ENCODE results near the gene RHBDL1.

Gene RHBDL1

DNA sequence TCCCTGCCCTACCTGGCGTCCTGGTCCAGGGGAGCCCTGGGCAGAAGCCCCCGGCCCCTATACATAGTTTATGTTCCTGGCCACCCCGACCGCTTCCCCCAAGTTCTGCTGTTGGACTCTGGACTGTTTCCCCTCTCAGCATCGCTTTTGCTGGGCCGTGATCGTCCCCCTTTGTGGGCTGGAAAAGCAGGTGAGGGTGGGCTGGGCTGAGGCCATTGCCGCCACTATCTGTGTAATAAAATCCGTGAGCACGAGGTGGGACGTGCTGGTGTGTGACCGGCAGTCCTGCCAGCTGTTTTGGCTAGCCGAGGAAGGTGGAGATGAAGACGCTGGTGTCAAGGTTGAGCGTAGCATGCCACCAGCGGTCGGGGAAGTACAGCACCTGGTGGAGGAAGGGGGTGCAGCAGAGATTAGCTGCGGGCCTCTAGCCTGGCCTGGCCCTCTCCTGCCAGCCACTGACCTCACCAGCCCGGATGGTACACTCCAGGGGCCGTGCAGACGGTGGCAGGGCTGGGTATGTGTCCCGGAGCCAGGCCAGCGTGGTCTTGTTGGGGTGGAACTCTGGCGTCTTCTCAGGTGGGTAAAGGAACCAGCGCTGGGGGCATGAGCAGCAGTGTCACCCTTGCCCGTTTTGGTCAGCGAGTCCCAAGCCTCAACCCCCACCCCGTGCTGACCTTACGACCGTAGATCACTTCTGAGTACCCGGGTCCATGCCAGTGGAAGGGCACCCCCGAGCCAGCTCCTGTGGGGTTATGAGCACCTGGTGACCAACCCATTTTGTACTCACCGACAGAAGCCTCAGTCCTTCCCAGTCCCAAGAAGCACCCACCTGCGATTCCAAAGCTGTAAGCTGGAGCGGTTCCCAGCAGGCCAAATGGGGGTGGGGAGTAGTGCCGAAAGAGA, 7.3 kb downstream of the RHBDL1 start (continued):
- peak; percentile 38 for TF ChIP-seq ZBTB17 (tag by site-specific recombination; IDR thresholded peaks at IDR 0.05)
- TF ChIP-seq, protein P1, sequence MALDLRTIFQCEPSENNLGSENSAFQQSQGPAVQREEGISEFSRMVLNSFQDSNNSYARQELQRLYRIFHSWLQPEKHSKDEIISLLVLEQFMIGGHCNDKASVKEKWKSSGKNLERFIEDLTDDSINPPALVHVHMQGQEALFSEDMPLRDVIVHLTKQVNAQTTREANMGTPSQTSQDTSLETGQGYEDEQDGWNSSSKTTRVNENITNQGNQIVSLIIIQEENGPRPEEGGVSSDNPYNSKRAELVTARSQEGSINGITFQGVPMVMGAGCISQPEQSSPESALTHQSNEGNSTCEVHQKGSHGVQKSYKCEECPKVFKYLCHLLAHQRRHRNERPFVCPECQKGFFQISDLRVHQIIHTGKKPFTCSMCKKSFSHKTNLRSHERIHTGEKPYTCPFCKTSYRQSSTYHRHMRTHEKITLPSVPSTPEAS (tag by site-specific recombination; IDR thresholded peaks at IDR 0.05), result no peak
- TF ChIP-seq, protein P2, sequence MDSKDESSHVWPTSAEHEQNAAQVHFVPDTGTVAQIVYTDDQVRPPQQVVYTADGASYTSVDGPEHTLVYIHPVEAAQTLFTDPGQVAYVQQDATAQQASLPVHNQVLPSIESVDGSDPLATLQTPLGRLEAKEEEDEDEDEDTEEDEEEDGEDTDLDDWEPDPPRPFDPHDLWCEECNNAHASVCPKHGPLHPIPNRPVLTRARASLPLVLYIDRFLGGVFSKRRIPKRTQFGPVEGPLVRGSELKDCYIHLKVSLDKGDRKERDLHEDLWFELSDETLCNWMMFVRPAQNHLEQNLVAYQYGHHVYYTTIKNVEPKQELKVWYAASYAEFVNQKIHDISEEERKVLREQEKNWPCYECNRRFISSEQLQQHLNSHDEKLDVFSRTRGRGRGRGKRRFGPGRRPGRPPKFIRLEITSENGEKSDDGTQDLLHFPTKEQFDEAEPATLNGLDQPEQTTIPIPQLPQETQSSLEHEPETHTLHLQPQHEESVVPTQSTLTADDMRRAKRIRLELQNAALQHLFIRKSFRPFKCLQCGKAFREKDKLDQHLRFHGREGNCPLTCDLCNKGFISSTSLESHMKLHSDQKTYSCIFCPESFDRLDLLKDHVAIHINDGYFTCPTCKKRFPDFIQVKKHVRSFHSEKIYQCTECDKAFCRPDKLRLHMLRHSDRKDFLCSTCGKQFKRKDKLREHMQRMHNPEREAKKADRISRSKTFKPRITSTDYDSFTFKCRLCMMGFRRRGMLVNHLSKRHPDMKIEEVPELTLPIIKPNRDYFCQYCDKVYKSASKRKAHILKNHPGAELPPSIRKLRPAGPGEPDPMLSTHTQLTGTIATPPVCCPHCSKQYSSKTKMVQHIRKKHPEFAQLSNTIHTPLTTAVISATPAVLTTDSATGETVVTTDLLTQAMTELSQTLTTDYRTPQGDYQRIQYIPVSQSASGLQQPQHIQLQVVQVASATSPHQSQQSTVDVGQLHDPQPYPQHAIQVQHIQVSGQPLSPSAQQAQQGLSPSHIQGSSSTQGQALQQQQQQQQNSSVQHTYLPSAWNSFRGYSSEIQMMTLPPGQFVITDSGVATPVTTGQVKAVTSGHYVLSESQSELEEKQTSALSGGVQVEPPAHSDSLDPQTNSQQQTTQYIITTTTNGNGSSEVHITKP (tag by site-specific recombination; IDR thresholded peaks at IDR 0.05), result peak; percentile 91
- TF ChIP-seq, protein P3, sequence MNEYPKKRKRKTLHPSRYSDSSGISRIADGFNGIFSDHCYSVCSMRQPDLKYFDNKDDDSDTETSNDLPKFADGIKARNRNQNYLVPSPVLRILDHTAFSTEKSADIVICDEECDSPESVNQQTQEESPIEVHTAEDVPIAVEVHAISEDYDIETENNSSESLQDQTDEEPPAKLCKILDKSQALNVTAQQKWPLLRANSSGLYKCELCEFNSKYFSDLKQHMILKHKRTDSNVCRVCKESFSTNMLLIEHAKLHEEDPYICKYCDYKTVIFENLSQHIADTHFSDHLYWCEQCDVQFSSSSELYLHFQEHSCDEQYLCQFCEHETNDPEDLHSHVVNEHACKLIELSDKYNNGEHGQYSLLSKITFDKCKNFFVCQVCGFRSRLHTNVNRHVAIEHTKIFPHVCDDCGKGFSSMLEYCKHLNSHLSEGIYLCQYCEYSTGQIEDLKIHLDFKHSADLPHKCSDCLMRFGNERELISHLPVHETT (tag by site-specific recombination; IDR thresholded peaks at IDR 0.05), result no peak; the same call in 1 of the 2 replicates
- TF ChIP-seq GLIS1 (tag by site-specific recombination; IDR thresholded peaks at IDR 0.05), result no peak
- TF ChIP-seq ZNF621 (tag by site-specific recombination; IDR thresholded peaks at IDR 0.05), result no peak
- TF ChIP-seq, protein P4, sequence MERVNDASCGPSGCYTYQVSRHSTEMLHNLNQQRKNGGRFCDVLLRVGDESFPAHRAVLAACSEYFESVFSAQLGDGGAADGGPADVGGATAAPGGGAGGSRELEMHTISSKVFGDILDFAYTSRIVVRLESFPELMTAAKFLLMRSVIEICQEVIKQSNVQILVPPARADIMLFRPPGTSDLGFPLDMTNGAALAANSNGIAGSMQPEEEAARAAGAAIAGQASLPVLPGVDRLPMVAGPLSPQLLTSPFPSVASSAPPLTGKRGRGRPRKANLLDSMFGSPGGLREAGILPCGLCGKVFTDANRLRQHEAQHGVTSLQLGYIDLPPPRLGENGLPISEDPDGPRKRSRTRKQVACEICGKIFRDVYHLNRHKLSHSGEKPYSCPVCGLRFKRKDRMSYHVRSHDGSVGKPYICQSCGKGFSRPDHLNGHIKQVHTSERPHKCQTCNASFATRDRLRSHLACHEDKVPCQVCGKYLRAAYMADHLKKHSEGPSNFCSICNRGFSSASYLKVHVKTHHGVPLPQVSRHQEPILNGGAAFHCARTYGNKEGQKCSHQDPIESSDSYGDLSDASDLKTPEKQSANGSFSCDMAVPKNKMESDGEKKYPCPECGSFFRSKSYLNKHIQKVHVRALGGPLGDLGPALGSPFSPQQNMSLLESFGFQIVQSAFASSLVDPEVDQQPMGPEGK (tag by site-specific recombination; IDR thresholded peaks at IDR 0.05), result no peak
- no peak for TF ChIP-seq ZNF776 (tag by site-specific recombination; IDR thresholded peaks at IDR 0.05; ENCODE audit: borderline replicate concordance)
- TF ChIP-seq, protein P5, sequence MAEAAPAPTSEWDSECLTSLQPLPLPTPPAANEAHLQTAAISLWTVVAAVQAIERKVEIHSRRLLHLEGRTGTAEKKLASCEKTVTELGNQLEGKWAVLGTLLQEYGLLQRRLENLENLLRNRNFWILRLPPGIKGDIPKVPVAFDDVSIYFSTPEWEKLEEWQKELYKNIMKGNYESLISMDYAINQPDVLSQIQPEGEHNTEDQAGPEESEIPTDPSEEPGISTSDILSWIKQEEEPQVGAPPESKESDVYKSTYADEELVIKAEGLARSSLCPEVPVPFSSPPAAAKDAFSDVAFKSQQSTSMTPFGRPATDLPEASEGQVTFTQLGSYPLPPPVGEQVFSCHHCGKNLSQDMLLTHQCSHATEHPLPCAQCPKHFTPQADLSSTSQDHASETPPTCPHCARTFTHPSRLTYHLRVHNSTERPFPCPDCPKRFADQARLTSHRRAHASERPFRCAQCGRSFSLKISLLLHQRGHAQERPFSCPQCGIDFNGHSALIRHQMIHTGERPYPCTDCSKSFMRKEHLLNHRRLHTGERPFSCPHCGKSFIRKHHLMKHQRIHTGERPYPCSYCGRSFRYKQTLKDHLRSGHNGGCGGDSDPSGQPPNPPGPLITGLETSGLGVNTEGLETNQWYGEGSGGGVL (tag by site-specific recombination; IDR thresholded peaks at IDR 0.05), result no peak
- TF ChIP-seq BCL11B (tag by site-specific recombination; IDR thresholded peaks at IDR 0.05; ENCODE audit: low read depth), result peak; percentile 85; the same call in 1 of the 2 replicates
- TF ChIP-seq ZNF324 (tag by site-specific recombination; IDR thresholded peaks at IDR 0.05), result no peak
- TF ChIP-seq ZNF530 (tag by site-specific recombination; IDR thresholded peaks at IDR 0.05; ENCODE audit: low read depth), result no peak
- TF ChIP-seq ZNF654 (tag by site-specific recombination; IDR thresholded peaks at IDR 0.05; ENCODE audit: low read depth), result no peak
- TF ChIP-seq, protein P6, sequence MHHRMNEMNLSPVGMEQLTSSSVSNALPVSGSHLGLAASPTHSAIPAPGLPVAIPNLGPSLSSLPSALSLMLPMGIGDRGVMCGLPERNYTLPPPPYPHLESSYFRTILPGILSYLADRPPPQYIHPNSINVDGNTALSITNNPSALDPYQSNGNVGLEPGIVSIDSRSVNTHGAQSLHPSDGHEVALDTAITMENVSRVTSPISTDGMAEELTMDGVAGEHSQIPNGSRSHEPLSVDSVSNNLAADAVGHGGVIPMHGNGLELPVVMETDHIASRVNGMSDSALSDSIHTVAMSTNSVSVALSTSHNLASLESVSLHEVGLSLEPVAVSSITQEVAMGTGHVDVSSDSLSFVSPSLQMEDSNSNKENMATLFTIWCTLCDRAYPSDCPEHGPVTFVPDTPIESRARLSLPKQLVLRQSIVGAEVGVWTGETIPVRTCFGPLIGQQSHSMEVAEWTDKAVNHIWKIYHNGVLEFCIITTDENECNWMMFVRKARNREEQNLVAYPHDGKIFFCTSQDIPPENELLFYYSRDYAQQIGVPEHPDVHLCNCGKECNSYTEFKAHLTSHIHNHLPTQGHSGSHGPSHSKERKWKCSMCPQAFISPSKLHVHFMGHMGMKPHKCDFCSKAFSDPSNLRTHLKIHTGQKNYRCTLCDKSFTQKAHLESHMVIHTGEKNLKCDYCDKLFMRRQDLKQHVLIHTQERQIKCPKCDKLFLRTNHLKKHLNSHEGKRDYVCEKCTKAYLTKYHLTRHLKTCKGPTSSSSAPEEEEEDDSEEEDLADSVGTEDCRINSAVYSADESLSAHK (tag by site-specific recombination; IDR thresholded peaks at IDR 0.05), result 0 out of 2 replicates have a peak, but pooled peaks have one; percentile 11
- TF ChIP-seq ZNF777 (tag by site-specific recombination; IDR thresholded peaks at IDR 0.05; ENCODE audit: borderline replicate concordance), result no peak
- TF ChIP-seq, protein P7, sequence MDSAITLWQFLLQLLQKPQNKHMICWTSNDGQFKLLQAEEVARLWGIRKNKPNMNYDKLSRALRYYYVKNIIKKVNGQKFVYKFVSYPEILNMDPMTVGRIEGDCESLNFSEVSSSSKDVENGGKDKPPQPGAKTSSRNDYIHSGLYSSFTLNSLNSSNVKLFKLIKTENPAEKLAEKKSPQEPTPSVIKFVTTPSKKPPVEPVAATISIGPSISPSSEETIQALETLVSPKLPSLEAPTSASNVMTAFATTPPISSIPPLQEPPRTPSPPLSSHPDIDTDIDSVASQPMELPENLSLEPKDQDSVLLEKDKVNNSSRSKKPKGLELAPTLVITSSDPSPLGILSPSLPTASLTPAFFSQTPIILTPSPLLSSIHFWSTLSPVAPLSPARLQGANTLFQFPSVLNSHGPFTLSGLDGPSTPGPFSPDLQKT (IDR thresholded peaks at IDR 0.05; ENCODE audit: borderline replicate concordance, low read depth, low read length), result no peak
- TF ChIP-seq, protein P8, sequence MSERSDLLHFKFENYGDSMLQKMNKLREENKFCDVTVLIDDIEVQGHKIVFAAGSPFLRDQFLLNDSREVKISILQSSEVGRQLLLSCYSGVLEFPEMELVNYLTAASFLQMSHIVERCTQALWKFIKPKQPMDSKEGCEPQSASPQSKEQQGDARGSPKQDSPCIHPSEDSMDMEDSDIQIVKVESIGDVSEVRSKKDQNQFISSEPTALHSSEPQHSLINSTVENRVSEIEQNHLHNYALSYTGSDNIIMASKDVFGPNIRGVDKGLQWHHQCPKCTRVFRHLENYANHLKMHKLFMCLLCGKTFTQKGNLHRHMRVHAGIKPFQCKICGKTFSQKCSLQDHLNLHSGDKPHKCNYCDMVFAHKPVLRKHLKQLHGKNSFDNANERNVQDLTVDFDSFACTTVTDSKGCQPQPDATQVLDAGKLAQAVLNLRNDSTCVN (tag by site-specific recombination; optimal IDR thresholded peaks at IDR 0.05), result no peak
- TF ChIP-seq ZNF660 (tag by site-specific recombination; IDR thresholded peaks at IDR 0.05), result no peak
- TF ChIP-seq, protein P9, sequence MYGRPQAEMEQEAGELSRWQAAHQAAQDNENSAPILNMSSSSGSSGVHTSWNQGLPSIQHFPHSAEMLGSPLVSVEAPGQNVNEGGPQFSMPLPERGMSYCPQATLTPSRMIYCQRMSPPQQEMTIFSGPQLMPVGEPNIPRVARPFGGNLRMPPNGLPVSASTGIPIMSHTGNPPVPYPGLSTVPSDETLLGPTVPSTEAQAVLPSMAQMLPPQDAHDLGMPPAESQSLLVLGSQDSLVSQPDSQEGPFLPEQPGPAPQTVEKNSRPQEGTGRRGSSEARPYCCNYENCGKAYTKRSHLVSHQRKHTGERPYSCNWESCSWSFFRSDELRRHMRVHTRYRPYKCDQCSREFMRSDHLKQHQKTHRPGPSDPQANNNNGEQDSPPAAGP (tag by site-specific recombination; IDR thresholded peaks at IDR 0.05), result peak; percentile 33; the same call in 1 of the 2 replicates
- TF ChIP-seq MEIS1 (CRISPR knock-in tag; IDR thresholded peaks at IDR 0.05; ENCODE audit: borderline replicate concordance), result no peak
- TF ChIP-seq ZNF146 (tag by site-specific recombination; IDR thresholded peaks at IDR 0.05), result peak; percentile 1; the same call in 1 of the 2 replicates
